ENCODE measurements around the gene FSHR. TPM values are rescaled to one million over a fixed set of nuclear protein-coding genes. Genes with fewer than 3 reads are reported as not detected.

FSHR gene, protein sequence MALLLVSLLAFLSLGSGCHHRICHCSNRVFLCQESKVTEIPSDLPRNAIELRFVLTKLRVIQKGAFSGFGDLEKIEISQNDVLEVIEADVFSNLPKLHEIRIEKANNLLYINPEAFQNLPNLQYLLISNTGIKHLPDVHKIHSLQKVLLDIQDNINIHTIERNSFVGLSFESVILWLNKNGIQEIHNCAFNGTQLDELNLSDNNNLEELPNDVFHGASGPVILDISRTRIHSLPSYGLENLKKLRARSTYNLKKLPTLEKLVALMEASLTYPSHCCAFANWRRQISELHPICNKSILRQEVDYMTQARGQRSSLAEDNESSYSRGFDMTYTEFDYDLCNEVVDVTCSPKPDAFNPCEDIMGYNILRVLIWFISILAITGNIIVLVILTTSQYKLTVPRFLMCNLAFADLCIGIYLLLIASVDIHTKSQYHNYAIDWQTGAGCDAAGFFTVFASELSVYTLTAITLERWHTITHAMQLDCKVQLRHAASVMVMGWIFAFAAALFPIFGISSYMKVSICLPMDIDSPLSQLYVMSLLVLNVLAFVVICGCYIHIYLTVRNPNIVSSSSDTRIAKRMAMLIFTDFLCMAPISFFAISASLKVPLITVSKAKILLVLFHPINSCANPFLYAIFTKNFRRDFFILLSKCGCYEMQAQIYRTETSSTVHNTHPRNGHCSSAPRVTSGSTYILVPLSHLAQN
- total RNA-seq: not detected

DNA sequence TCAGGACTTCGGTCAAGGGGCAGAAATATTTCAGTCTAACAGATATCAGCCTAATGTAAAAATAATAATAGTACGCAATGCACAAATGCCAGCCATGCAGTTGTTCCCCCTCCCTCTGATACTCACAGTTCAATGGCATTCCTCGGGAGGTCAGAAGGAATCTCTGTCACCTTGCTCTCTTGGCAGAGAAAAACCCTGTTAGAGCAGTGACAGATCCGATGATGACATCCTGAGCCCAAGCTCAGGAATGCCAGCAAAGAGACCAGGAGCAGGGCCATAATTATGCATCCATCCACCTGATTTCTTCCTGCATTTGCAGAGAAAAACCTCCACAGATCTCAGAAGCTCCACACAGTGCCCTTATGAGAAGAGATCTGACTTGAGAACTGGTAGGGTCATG, at the start of gene FSHR:
Gene FSHR, minus strand, starts transcription at position 376 of the 400 bp plus-strand sequence. Its CDS starts 98 bp downstream, at position 278.
- no peak for FAIRE-seq
- no peak for DNase-seq (ENCODE audit: low spot score in 2 of 2)

DNA sequence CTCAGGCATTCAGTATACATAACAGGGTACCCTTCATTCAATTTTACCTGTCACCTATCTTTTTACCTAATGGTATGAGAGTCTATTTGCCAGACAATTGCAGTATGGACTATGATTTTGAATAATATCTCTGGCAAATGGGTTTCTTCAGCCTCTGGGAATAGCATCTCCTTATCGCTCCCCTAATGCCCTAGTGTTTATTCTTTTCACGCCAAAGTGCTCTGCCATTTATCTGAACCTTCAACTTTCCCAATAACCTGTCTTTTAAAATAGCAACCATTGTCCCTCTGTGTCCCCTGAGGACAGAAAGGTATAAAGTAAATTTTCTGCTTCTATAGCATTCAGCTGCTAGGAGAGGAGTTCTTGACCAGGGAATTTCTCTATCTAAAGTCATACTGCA, 45.0 kb upstream of the FSHR start:
- no peak for DNase-seq (ENCODE audit: low spot score in 2 of 2)
- FAIRE-seq: no peak

DNA sequence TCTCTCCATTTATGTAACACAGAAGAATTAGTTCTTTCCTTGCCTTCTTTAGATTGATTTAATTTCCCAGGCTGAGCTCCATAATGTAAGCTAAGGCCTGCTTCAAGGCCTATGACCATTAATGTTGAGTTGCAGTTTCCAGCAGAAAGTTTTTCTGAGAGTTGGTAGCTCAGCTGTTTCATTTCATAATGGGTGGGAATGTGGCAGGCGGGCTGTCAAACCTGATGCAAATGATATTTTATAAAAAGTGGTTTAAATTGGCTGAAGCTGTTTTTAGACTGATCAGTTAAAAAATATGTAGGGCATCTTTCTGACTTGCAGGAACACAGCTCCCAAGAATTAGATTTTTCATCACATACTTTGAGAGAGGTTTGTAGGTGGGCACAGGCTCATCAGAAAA, 40.4 kb upstream of the FSHR start:
- DNase-seq (ENCODE audit: low spot score in 2 of 2): no peak

DNA sequence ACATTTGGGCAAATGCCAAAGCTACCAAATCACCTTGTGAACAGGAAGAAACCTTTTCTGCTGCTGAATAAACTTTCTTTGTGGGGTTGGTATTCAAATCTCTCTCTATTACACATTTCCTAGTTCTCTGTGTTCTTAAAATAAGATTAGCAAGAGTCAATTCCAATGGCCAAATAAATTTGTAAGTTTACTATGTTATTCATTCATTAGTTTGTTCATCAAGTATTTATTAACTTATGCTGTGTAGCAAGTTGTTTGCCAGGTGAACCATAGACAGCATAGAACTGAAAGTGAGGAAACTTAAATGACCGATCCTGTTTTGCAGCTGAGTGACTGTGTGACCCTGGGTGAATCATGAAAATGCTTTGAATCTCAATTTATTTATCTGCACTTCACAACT, 37.7 kb upstream of the FSHR start:
- no peak for FAIRE-seq

More for the DNA sequence above, 40.4 kb upstream of the FSHR start:
- FAIRE-seq: no peak

DNA sequence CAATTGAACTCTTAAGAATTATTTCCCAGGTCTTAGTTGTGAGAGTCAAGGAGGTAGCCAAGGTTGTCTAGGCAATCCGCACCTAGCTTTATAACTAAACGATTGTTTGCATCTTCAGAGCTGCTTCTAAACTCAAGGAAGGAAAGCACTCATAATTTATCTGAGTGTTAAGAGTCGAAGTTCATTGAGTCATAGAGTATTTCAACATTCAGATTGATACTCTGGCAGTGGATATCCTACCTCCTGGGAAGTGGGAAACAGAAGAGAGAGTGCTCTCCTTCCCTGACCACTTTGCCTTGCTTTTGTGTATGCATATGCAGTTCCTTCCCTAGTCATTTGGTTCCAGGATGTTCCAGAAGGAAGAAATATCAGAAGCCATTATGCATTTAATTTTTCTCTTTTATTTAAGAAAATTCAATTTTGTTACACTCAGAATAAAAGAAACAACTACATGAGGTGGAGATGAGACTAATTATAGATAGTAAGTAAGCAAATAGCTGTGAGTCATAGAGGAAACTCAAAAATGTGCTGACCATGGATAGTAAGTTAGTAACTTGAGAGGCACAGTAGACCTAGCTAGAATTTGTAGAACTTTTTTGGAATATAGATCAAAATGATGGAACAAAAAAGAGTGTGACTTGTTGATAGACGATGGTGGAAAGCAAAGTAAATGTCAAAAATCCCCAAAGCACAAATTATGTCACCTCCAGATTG, 35.4 kb upstream of the FSHR start:
- no peak for DNase-seq (ENCODE audit: low spot score in 2 of 2)
- no peak for FAIRE-seq

More for the DNA sequence above, 37.7 kb upstream of the FSHR start:
- no peak for DNase-seq (ENCODE audit: low spot score in 2 of 2)

DNA sequence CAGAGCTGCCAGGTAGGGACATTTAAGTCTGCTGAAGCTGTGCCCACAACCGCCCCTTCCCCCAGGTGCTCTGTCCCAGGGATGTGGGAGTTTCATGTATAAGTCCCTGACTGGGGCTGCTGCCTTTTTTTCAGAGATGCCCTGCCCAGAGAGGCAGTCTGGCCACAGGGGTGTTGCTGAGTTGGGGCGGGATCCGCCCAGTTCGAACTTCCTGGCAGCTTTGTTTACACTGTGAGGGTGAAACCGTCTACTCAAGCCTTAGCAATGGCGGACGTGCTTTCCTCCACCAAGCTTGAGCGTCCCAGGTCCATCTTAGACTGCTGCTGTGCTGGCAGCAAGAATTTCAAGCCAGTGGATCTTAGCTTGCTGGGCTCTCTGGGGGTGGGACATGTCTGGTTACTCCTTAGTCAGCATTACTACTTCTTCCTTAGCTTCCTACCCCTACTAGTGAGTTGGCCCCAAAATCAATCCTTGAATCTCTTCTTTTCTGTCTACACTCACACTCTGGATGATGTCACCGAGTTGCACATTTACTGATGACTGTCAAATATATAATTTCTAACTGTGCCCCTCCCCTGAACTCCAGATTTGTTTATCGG, 31.8 kb upstream of the FSHR start:
- no peak for DNase-seq (ENCODE audit: low spot score in 2 of 2)
- no peak for FAIRE-seq

DNA sequence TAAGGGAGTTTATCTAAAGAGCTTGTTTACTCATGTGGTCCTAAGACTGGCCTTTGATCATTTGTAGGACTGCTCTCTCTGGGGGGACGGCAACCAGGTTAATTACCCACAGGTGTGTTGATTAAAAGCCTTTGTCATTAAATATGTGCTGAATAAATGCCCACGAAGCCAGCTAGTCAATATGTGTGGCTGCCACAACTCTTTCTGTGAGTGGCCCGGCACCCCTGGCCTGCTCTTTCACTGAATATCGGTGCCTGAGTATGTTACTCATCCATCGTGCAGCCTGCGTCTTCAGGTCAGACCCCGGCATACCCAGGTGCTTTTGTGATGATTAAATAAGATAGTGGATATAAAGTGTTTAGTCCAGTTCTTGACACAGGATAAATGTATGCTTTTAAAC, 24.3 kb upstream of the FSHR start:
- DNase-seq (ENCODE audit: low spot score in 2 of 2) (no peak), FAIRE-seq (no peak)

DNA sequence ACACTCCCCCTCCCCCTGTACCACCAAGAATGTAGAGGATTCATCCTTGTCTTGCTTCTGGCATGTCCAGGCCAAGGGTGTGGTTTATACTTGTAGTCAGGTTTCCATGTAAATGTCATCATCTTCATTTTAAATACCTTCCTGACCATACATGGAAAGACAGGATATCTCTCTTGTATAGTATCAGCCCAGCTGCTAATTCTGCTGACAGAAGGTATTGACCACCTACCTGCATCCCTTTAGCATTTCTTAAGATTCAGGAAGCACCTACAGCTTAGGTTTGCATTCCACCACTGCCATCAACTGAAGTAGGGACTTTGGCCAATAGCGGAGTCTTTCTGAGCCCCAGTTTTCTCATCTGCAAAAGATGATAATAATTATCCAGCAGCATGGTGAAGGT, 22.9 kb upstream of the FSHR start:
- DNase-seq (ENCODE audit: low spot score in 2 of 2) (no peak), FAIRE-seq (no peak)

DNA sequence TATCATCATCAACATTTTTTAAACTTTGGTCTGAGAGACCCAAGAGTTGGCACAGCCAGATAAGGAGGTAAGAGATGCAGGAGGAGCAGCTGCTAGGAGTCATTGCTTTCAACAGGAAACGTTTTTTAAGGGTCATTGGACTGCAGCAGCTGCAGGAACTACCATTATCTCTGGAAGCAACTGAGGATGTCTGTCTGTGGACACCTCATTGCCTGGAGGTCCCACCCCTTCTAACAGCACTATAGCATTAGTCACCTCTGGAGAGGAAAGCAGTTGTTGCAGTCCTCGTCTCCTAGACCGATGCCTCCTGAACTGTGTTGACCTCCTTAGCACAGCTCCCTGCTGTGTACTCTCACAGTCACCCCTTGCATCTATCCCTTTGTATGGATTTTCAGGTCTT, 21.5 kb upstream of the FSHR start:
- FAIRE-seq (no peak), DNase-seq (ENCODE audit: low spot score in 2 of 2) (no peak)

DNA sequence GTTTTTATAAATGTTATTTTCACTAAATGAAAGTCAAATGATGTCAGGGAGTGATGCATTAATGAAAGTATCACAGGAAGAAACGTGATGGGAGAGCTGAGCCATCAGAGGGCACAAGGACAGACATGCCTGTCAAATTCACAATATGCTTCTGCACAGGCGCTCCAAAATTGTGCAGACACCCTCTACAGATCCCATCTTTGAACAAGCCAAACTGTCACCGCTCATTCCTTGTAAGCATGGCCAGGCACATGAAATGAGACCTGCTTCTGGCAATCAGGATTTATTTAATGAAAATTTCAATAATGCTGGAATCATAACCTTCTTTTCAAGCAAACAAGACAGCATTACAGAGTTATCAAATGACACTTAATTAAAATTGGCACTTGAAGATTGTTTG, 20.4 kb upstream of the FSHR start:
- FAIRE-seq: no peak

DNA sequence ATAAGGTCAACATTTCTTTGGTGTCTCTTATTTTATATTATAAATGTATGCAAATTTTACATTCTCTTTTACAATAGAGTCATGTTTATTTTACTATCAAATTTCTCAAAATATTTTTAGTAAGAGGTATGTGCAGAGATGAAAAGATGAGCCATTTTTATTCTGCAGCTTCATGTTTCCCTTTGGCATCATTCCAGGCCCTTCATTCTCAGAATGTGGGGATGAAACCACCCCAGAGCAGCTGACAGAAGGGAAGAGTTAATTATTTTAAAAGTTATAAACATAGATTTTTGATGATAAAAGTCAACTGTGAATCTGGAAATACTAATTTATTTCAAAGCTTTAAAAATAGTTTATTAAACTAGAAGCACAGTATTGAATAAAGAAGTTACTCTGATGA, 12.8 kb upstream of the FSHR start:
- no peak for FAIRE-seq

More for the DNA sequence above, 20.4 kb upstream of the FSHR start:
- no peak for DNase-seq (ENCODE audit: low spot score in 2 of 2)

DNA sequence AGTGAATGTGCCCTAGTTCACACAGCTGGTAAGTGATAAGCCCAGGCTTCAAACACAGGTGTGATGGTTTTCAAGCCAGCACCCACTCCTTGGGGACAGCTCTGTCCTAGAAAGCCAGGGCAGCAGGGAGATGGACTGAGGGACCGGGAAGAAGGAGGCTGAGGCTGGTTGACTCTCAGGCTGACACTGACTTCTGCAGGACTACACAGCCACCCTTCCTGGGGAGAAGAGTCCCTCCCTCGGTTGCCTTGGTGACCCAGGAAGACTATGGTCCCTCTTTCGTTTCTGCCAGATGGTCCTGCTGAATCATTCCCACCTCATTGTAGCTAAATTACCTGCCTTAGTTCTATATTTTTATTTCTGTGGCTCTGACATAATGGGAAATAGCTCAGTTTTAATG, 11.3 kb upstream of the FSHR start:
- no peak for DNase-seq (ENCODE audit: low spot score in 2 of 2)

More for the DNA sequence above, 12.8 kb upstream of the FSHR start:
- no peak for DNase-seq (ENCODE audit: low spot score in 2 of 2)

DNA sequence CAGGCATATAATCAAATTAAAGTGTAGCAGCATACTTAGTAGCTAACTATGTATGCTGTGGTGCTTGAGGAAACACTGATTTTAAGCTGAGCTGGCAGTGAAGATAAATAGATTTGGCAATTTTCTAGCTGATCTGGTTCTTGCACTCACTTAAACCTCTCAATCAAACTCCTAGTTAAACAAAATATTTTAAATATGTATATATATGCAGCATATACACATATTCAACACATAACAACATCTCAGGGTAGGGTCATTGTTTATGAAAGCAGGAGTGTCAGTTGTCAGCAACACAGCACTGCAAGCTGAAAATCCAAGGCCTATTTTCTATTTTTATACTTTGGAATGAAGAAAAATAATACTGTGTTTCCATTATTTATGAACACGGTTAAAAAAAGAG, 10.4 kb upstream of the FSHR start:
- no peak for DNase-seq (ENCODE audit: low spot score in 2 of 2)
- FAIRE-seq: no peak

More for the DNA sequence above, 11.3 kb upstream of the FSHR start:
- FAIRE-seq: no peak

DNA sequence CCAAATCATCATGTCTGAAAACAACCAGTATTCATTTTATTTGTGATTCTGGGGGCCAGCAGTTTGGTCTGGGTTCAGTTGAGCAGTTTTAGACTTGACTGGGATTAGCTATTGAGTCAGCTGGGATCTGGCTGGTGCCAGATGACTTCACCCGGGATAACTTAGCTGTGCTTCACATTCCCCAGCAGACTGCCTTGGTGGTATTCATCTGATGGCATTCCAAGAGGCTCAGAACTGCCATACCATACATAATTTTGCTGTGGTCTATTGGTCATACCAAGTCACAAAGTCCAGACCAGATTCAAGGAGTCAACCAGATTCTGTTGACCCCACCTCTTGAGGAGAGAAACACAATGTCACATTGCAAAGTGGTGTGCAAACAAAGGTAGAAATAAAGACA, 7.8 kb upstream of the FSHR start:
- DNase-seq (ENCODE audit: low spot score in 2 of 2) (no peak), FAIRE-seq (no peak)

DNA sequence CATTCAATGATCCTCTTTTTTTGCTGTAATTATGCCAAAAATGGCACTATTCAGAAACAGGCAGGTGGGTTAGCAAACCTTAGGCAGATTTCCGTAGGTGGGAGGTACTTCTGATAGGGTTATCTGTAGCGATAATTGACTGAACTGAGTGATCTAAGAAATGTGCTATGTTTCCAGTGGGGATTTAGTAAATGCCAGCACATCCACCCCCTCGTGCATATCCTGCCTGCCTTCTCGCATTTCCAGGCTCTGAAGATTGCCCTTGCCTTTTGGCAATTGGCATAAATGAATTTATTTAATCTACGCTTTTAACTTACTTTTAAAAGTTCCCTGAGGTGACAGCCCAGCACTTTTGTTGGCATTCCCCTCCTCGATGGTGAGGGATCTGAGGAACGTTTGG, 576 bp upstream of the FSHR start:
- no peak for DNase-seq (ENCODE audit: low spot score in 2 of 2)

DNA sequence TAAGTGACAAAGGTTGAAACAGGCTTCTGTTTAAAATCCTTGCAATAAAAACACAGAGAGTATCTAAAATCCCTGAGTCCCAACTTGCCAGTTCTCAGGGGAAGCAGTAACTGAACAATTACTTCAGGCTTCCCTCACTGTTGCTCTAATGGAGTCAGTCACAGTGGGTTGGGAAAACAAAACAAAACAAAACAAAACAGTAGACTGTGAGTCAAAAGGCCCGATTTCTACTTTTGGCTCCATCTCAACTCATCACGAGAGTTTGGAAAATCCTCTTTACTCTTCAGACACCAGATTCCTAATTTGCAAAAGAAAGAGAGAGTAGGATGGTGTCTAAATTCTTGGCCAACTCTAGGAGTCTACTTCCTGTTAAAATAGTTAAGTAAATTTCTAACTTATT, 1.1 kb downstream of the FSHR start:
- no peak for FAIRE-seq

More for the DNA sequence above, 576 bp upstream of the FSHR start:
- no peak for FAIRE-seq

DNA sequence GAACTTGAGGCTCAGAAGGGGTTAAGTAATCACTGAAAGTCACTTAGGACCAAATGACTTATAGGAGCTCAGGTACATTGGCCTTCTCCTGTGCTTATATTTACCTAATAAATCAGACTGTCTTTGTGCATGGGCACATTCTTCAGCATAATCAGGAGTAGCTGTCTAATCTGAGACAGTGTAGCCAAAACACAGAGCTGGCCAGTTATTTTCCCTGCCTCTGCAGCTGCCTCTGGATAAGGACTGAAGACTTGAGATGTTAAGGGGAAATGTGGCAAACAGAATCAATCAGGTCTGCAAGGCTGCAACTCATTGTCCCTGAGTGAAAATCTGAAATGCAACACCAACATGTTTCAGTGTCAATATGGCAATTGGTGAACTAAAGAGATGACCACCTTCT, 1.5 kb downstream of the FSHR start:
- FAIRE-seq (no peak), DNase-seq (ENCODE audit: low spot score in 2 of 2) (no peak)

More for the DNA sequence above, 1.1 kb downstream of the FSHR start:
- no peak for DNase-seq (ENCODE audit: low spot score in 2 of 2)

DNA sequence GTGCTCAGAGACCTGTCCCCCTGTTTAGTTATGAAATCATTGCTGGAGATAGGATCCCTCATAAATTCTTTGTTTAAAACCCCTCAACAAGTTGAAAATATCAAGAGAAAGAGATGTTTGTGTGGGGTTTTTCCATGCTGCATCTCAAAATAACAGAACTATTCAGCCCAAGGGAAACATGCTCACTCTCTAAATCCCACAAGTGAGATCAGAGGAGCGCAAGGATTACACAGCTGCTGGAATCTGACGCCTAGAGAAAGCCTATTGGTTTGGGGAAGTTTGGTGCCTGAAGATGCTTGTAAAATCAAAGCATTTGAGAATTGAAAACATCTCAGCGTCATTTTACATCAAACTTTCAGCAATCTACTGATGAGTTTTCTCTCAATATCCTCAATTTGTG, 7.9 kb downstream of the FSHR start:
- FAIRE-seq (no peak), DNase-seq (ENCODE audit: low spot score in 2 of 2) (no peak)

DNA sequence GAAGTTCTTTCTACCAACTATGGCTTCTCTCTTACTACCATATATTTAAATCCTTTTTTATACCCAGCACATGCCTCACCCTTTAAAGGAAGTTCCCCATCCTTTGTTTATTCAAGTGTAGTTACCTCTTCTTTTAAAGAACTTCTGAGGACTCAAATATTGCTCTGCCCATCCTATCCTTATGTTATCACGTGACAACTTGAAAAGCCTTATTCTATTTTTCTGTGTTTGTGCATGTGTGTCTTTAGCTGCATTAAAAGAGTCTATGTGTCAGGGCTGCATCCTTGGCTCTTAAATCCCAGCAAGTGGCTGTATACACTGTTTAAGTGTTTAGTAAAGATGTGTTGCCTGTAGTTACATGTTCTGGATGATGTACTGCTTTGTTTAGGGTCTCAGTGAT, 22.5 kb downstream of the FSHR start:
- DNase-seq (ENCODE audit: low spot score in 2 of 2) (no peak), FAIRE-seq (no peak)

DNA sequence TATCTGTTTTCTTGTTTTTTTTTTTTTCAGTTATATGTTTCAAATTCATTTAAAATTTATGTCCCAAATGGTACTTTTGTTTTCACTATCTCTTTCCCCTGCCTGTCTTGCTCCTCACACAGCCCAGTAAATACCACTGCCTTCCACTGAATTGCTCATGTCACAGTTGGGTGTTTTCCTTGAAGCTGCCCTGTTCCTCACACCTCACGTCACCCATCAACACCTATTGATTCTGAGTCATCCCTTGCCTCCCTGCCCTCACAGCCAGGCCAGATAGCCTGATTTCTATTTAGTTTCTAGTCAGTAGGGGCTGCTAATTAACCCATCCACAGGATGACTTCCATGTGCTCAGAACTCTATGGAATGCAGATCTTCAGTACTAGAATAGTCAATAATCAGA, 25.3 kb downstream of the FSHR start:
- FAIRE-seq (no peak), DNase-seq (ENCODE audit: low spot score in 2 of 2) (no peak)

DNA sequence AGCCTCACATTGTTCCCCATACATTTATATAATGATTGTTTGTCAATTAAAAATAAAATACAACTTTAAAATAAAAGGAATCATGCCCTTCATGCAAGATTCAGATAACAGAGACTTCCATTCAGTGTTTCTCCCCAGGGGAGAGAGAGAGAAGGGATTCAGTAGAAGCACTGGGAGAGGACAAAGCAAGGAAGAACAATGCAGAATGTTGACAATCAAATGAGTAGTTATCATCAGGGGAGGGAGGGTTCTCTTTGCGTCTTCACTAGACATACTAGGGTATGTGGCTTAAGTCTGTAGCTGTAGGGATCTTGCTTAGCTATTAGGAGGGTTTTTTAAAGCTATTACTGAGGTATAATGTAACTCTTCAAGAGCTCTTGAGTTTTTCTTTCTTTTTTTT, 30.7 kb downstream of the FSHR start:
- FAIRE-seq (no peak), DNase-seq (ENCODE audit: low spot score in 2 of 2) (no peak)
